Measurements from ENCODE around the gene MRGPRX2. TPM values are rescaled to one million over a fixed set of nuclear protein-coding genes. Genes with fewer than 3 reads are reported as not detected.
A peak's percentile ranks its signal among the peaks of the same experiment; 100 is the strongest.

MRGPRX2 gene
- total RNA-seq, 2 donors from 2014 or later = not detected

GRCh38 chr11:19084661-19085315 lies 24.3 kb upstream of the MRGPRX2 start:
- intact Hi-C loops (cut with DNase I) = no loop called here
- Histone ChIP-seq H3K4me1 (no peaks in the 10 kb centered on the region), H3K27me3 (no peaks in the 10 kb centered on the region), H3K36me3 (no peaks in the 10 kb centered on the region), H3K27ac (no peak overlapping the region), H3K9me3 (no peaks in the 10 kb centered on the region), H3K4me3 (no peak overlapping the region), H3K9ac (ENCODE audit: low read depth in 2 of 2, low read length in 2 of 2) (no peak overlapping the region)
- TF ChIP-seq CTCF (IDR thresholded peaks at IDR 0.05) = no peak
- DNase-seq = no peak

GRCh38 chr11:19083166-19083565 lies 22.6 kb upstream of the MRGPRX2 start:
- TF ChIP-seq CTCF (IDR thresholded peaks at IDR 0.05) = no peak
- H3K27me3 ChIP-seq = no peaks in the 10 kb centered on the region
- H3K36me3 ChIP-seq = no peaks in the 10 kb centered on the region
- no peak overlapping the region for H3K4me3 ChIP-seq
- intact Hi-C loops (cut with DNase I) = no loop called here
- no peaks in the 10 kb centered on the region for H3K9me3 ChIP-seq
- H3K27ac ChIP-seq = no peak overlapping the region
- no peak for DNase-seq
- no peak overlapping the region for H3K9ac ChIP-seq (ENCODE audit: low read depth in 2 of 2, low read length in 2 of 2)
- H3K4me1 ChIP-seq = no peaks in the 10 kb centered on the region

GRCh38 chr11:19080579-19080993 lies 20.1 kb upstream of the MRGPRX2 start:
- DNase-seq = no peak
- no peaks in the 10 kb centered on the region for H3K4me1 ChIP-seq
- intact Hi-C loops (cut with DNase I) = no loop called here

GRCh38 chr11:19079643-19080440 lies 19.3 kb upstream of the MRGPRX2 start:
- Histone ChIP-seq H3K36me3 (no peaks in the 10 kb centered on the region), H3K4me1 (no peaks in the 10 kb centered on the region), H3K27me3 (no peaks in the 10 kb centered on the region), H3K27ac (no peak overlapping the region), H3K9me3 (no peaks in the 10 kb centered on the region), H3K4me3 (no peak overlapping the region), H3K9ac (ENCODE audit: low read depth in 2 of 2, low read length in 2 of 2) (no peak overlapping the region)
- no peak for TF ChIP-seq CTCF (IDR thresholded peaks at IDR 0.05)
- DNase-seq = peak; percentile 12
- intact Hi-C loops (cut with DNase I) = loop anchor here (10.0 kb wide), 2 partner anchors 175 to 235 kb away; no protein-coding TSS in a partner anchor

More at GRCh38 chr11:19080579-19080993, 20.1 kb upstream of the MRGPRX2 start:
- Histone ChIP-seq H3K27ac (no peak overlapping the region), H3K36me3 (no peaks in the 10 kb centered on the region), H3K9ac (ENCODE audit: low read depth in 2 of 2, low read length in 2 of 2) (no peak overlapping the region), H3K27me3 (no peaks in the 10 kb centered on the region), H3K4me3 (no peak overlapping the region), H3K9me3 (no peaks in the 10 kb centered on the region)
- TF ChIP-seq CTCF (IDR thresholded peaks at IDR 0.05) = no peak

GRCh38 chr11:19077965-19078364 lies 17.4 kb upstream of the MRGPRX2 start:
- Histone ChIP-seq H3K27me3 (no peaks in the 10 kb centered on the region), H3K36me3 (no peaks in the 10 kb centered on the region), H3K27ac (no peak overlapping the region), H3K4me1 (no peaks in the 10 kb centered on the region), H3K9ac (ENCODE audit: low read depth in 2 of 2, low read length in 2 of 2) (no peak overlapping the region), H3K9me3 (no peaks in the 10 kb centered on the region), H3K4me3 (no peak overlapping the region)
- no peak for TF ChIP-seq CTCF (IDR thresholded peaks at IDR 0.05)
- intact Hi-C loops (cut with DNase I) = loop anchor here (10.0 kb wide), 2 partner anchors 177 to 237 kb away; no protein-coding TSS in a partner anchor
- peak; percentile 6 for DNase-seq

Measured in colonic mucosa (tissue), 4 donors.